GM19397 (cell line): Measurements from ENCODE around the gene PTPRN2.

ENCODE experiments used
- ATAC-seq: cut with Tn5 transposase; IDR thresholded peaks from one replicate; pipeline ENCODE4 v1.9.1; 2021; ENCODE audit warnings: mild to moderate bottlenecking, moderate library complexity; ENCODE audit not compliant: unreplicated experiment

Gene PTPRN2

DNA sequence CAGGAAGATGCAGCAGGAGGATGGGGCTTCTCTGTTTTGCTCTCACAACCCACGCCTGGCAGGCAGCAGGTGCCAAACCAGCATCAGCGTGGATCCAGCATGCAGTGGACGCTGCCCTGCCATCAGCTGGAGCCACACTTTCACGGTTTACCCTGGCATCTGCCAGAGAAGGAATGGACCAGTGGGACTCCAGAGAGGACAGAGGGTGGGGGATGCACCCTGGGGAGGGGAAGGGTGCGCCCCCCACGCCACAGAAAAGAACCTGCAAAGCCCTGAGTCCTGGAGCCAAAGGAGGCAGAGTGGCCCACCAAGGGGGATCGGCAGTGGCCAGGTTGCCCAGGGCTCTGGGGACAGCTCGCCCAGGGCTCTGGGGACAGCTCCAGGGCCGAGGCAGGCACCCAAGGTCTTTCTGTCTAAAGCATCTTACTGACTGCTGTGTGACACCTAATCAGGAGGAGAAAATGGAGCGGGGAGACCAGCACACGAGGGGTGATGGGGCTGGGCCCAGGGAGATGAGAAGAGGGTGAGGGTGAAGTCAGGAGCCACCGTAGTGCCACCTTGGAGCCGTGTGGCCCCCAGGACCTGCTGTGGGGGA is 1025.7 kb downstream of the PTPRN2 start:
- ATAC-seq, result no peak

DNA sequence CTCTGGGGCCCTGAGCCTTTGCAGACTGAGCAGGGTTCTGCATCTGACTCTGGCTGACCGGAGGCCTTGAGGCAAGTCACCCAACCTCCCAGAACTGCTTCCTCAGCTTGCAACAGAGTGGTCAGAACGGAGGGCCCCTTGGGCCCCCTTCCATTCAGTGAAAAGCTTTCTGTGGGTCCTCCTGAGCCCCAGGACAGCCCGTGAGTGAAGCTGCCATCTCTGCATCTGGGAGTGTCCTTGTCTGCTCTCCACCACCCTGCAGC is 1026.2 kb downstream of the PTPRN2 start:
- no peak for ATAC-seq

GRCh38 chr7:157560710-157561522 is 1026.7 kb downstream of the PTPRN2 start:
- ATAC-seq, result no peak

DNA sequence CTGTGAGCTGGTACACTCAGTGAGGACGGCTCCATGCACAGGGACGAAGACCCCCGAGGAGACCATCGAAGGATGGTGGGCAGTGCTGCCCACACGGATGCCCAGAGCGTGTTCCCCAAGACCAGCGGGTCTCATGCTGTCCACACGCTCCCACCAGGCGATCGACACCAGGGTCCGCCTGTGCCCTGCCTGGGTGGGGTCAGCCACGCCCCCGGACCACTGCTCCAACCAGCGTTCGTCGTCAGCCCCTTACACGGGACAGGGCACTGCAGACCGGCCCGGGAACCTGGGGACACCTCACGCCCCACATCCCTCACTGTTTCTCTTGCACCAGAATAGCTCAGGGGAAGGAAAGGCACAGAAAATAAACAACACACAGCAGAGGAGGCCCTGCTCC is 1027.4 kb downstream of the PTPRN2 start:
- no peak for ATAC-seq

DNA sequence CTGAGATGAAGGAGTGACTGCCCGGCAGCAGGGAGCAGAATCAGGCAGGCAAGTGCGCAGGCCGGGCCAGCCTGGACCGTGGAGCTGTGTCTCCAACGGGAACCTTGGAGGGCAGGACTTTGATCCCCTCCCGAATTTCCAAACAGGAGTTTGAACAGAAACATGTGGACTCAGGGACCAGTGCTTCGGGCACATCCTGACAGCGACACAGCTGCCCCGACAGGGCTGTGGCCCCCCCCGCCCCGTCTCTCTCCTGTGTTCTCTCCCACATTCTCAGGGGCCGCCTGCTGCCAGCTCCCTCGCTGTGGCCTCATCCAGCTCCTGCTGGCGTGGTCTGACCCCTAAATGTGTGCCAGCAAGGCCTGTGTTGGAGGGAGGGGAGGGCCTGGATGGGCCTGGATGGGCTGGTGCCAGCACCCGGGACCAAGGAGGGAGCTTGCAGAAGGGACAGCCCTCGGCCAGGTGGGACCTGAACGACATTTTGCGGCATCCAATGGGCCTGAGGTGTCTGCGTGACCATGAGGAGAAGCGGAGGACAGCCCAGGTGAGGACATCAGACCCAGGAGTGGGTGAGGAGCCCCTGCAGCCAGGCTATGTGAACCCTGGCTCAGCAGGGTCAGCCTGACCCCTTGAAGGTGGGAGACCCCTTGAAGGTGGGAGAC is 1027.9 kb downstream of the PTPRN2 start:
- no peak for ATAC-seq

DNA sequence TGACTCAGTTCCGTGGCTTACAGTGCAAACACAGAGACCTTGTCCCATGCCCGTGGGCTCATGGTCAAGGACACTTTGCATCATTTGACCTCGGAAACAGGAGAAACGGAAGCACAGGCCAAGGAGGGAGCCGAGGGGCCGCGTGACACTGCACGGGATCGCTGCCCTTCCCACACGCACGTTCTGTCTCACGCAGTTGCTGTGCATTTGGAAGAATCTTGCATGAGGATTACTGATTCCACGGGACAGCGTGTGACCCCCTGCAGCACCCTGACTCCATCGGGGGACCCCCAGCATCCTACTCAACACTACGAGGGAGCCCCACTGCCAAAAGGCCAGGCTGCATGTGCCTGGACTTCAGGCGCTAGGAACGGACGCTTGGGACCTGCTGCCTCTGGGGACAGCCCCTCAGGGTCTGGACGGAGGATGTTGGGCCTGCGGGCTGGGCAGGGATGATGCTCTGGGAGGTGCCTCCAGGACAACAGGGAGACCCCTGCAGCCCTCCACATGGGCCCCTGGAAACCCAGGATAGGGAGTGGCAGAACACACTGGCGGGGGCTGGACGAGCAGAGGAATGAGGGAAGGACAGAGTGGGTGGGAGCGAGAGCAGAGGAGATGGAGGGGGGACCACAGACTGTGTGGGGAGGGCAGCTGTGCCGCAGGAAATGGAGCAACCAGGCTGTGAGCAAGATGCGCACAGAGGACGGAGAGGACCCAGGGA is 1028.6 kb downstream of the PTPRN2 start:
- ATAC-seq, result no peak

GRCh38 chr7:157558516-157558874 is 1029.1 kb downstream of the PTPRN2 start:
- ATAC-seq, result no peak

DNA sequence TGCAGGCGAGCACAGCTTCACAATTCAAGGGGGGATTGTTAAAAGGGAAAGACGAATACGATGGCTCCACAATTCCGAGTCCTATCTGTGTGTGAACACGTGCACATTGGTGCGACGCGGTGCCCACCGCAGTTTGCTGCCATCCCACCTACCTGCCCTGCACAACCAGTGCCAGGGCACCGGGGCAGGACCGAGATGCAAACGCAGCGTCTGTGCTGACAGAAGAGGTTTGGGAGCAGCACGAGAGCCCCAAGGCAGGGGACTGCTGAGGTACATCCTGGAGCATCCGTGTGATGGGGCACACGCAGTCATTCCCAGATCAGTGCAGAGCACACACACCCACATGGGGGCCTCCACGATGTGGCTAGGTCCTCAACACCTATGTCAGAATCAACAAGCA is 1029.6 kb downstream of the PTPRN2 start:
- ATAC-seq, result no peak

- no peak for ATAC-seq
Observed at GRCh38 chr7:157557263-157557662, 1030.4 kb downstream of the PTPRN2 start.

DNA sequence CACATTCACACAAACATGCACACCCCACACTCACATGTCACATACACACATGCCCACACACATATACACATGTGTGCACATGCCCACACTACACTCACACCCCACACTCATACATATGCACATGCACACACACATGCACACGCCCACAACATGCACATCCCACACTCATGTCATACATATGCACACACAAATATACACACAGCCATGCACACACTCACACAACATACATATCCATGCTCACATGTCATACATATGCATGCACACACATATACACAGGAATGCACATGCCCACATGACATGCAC is 1031.0 kb downstream of the PTPRN2 start:
- no peak for ATAC-seq

DNA sequence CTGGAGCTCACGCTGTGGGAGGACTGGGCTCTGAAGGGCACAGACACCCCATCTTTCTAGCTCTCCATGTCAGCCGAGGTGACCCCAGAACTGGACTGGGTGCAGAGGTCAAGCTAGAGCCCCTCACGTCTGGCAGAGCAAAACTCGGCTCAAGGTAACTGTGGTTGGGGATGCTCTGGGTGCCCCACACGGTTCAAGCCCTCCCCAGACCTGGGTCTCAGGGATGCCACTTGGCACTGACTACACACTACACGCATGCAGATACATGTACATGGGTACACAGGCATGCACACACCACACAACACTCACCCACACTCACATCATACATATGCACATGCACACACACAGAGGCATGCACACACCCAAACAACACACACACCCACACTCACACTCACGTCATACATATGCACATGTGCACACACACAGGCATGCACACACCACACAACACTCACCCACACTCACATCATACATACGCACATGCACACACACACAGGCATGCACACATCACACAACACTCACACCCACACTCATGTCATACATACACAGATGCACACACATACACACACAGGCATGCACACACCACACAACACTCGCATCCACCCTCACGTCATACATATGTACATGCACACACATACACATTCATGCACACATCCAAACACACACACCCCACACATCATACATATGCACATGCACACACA is 1031.5 kb downstream of the PTPRN2 start:
- no peak for ATAC-seq

- ATAC-seq, result no peak
Observed at GRCh38 chr7:157555313-157555712, 1032.3 kb downstream of the PTPRN2 start.

- ATAC-seq, result no peak
Observed at GRCh38 chr7:157554393-157555238, 1033.0 kb downstream of the PTPRN2 start.

DNA sequence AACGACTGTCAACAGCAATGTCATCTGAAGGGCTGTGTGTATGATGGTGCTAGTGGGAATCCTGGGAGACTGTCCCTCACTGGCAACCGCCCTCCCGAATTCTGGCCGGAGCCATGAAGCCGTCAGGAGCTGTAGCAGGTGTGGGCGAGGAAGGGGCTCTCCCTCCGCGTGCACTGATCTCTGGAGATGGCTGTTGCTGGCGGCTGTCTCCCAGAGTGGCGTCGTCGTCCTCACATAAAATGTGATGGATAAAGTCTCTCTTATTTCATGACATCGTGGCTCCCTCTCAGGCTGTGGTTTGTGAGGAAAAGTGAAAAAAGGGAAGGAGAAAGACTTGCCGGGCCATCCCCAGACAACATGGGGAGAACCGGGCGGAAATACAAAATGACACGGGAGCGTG is 1034.4 kb downstream of the PTPRN2 start:
- ATAC-seq, result no peak

GRCh38 chr7:157552295-157552993 is 1035.2 kb downstream of the PTPRN2 start:
- ATAC-seq, result no peak

GRCh38 chr7:157551325-157552070 is 1036.1 kb downstream of the PTPRN2 start:
- no peak for ATAC-seq

- ATAC-seq, result no peak
Observed at GRCh38 chr7:157550300-157551275, 1037.0 kb downstream of the PTPRN2 start.
